Measurements from ENCODE around the gene CCDC187.

DNA sequence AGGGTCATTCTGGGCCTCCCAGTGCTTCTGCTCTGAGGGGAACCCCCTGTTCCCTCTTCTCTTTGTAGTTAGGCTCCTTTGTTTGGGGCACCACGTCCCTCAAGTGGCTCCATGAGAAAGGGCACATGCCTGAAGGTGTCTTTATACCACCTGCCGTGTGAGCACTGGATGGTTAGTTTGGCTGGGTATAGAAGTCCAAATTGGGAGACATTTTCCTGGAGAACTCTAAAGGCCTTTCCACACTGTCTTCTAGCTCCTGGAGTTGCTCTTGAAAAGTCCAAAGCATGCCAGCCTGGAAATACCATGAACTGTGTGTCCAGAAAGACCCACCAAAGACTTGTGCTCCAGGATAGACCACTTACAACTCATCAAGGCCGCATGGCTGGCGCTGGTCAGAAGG, 11.1 kb upstream of the CCDC187 start:
- TF ChIP-seq, protein P1, sequence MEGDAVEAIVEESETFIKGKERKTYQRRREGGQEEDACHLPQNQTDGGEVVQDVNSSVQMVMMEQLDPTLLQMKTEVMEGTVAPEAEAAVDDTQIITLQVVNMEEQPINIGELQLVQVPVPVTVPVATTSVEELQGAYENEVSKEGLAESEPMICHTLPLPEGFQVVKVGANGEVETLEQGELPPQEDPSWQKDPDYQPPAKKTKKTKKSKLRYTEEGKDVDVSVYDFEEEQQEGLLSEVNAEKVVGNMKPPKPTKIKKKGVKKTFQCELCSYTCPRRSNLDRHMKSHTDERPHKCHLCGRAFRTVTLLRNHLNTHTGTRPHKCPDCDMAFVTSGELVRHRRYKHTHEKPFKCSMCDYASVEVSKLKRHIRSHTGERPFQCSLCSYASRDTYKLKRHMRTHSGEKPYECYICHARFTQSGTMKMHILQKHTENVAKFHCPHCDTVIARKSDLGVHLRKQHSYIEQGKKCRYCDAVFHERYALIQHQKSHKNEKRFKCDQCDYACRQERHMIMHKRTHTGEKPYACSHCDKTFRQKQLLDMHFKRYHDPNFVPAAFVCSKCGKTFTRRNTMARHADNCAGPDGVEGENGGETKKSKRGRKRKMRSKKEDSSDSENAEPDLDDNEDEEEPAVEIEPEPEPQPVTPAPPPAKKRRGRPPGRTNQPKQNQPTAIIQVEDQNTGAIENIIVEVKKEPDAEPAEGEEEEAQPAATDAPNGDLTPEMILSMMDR (conservative IDR thresholded peaks at IDR 0.05; ENCODE audit: low read depth, low read length): no peak
- TF ChIP-seq RCOR1 (IDR thresholded peaks at IDR 0.05; ENCODE audit: insufficient replicate concordance, low read length) (no peak), SMC3 (IDR thresholded peaks at IDR 0.05; ENCODE audit: low read depth, low read length) (no peak), POLR2A (IDR thresholded peaks at IDR 0.05; ENCODE audit: low read depth, low read length) (no peak)
